Right ventricle myocardium superior (tissue), 1 donor: ENCODE data around the gene RNLS. TPM values are rescaled to one million over a fixed set of nuclear protein-coding genes. Genes with fewer than 3 reads are reported as not detected.

Experiments used
- ATAC-seq: fragments of 200-7000 bp; cut with Tn5 transposase; one replicate; pipeline ENCODE4 v1.9.1; 2020; ENCODE audit warnings: mild to moderate bottlenecking; ENCODE audit not compliant: poor library complexity
- DNase-seq: peaks from one replicate; pipeline ENCODE4 v3.0.0-alpha.2; 2020
- intact Hi-C: fragments of 100-400 bp; cut with DNase I; formaldehyde crosslinking; loops from one replicate; pipeline ENCODE4 v1.11.2; 2022
- total RNA-seq: library from RNA; stranded (reverse); fragmentation: NEBNext Ultra II Directional; extraction: Animal tissue kit (Norgen Biotek cat#: 25700); gene quantifications from one replicate; pipeline ENCODE4 v1.2.1, GENCODE V29; 2021
- donor health status: DM: no; HTN: yes; CAD: no; lungs with severe emphysema.

The RNLS gene
- total RNA-seq, 1 donor from 2014 or later, result 22.5 TPM

GRCh38 chr10:88557256-88557655 lies 25.9 kb downstream of the RNLS start:
- intact Hi-C loops, result no loop called here
- DNase-seq (no peak), ATAC-seq (no peak)

GRCh38 chr10:88555190-88555908 lies 27.8 kb downstream of the RNLS start:
- intact Hi-C loops, result no loop called here
- ATAC-seq (peak; percentile 36), DNase-seq (no peak)

- no peak for DNase-seq
These were observed 29.9 kb downstream of the RNLS start for GRCh38 chr10:88553116-88553752.

GRCh38 chr10:88551246-88551645 lies 31.9 kb downstream of the RNLS start:
- ATAC-seq (no peak), DNase-seq (no peak)
- intact Hi-C loops, result loop anchor here (5.0 kb wide), 1 partner anchor 689 kb away; the partner anchor contains the start of genes KLLN and PTEN

More at GRCh38 chr10:88553116-88553752, 29.9 kb downstream of the RNLS start:
- intact Hi-C loops, result loop anchor here (5.0 kb wide), 1 partner anchor 691 kb away; the partner anchor contains the start of genes KLLN and PTEN
- ATAC-seq, result peak; percentile 94

- intact Hi-C loops, result loop anchor here (10.0 kb wide), 1 partner anchor 142 kb away; no protein-coding TSS in a partner anchor
- ATAC-seq (no peak), DNase-seq (no peak)
These were observed 36.6 kb downstream of the RNLS start for GRCh38 chr10:88546497-88546896.

DNA sequence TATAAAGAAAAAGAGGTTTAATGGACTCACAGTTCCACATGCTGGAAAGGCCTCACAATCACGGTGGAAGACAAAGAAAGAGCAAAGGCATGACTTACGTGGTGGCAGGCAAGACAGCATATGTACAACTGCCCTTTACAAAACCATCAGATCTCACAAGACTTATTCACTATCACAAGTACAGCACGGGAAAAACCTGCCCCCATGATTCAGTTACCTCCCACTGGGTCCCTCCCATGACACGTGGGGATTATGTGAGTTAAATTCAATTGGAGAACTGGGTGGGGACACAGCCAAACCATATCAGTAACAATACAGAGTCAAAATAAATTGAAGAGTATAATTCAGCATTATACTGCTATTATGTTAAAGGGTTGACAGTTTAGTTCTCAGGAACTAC lies 37.8 kb downstream of the RNLS start:
- DNase-seq (no peak), ATAC-seq (no peak)
- intact Hi-C loops, result loop anchor here (10.0 kb wide), 1 partner anchor 141 kb away; no protein-coding TSS in a partner anchor

- intact Hi-C loops, result loop anchor here (10.0 kb wide), 1 partner anchor 140 kb away; no protein-coding TSS in a partner anchor
- no peak for ATAC-seq
- DNase-seq, result no peak
These were observed 38.8 kb downstream of the RNLS start for GRCh38 chr10:88544140-88544870.

DNA sequence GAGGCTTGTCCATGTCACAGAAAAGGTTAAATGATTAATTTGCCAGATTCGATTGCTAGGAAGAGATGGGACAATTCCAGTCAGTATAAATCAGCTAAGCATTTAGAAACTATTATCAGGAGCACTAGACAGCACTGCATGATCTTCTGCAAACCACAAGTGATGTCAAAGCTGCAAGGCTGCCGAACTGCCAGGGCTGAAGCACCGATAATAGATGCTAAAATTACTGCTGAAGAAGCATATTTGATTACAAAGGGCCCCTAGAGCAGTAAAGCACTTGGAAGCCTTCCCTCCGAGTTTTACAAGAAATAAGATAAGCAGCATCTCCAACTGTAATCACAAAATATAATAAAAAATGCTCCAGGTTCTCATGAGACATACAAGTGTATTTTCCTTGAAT lies 40.6 kb downstream of the RNLS start:
- no peak for ATAC-seq
- peak; percentile 36 for DNase-seq
- intact Hi-C loops, result loop anchor here (10.0 kb wide), 1 partner anchor 138 kb away; no protein-coding TSS in a partner anchor

GRCh38 chr10:88541116-88541626 lies 41.9 kb downstream of the RNLS start:
- no peak for DNase-seq
- peak; percentile 80 for ATAC-seq
- intact Hi-C loops, result loop anchor here (10.0 kb wide), 1 partner anchor 136 kb away; no protein-coding TSS in a partner anchor

DNA sequence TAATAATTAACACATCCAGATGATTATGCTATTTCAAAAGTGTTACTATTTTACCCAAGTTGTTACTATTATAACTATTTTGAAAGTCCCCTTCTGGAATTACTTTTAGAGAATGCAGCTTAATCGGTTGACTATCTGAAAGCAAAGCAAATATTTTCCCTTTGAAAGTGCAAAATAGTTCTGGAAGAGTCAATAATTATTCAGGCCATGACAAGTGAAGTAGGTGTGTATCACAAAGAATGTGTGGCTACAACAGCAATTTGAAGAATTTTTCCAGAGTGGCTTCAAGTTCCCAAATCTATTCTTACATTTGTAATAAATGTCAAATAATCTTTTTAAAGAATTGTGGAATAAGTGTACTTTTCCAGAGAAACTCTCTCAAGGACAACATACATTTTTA lies 42.8 kb downstream of the RNLS start:
- ATAC-seq, result no peak
- intact Hi-C loops, result loop anchor here (10.0 kb wide), 1 partner anchor 136 kb away; no protein-coding TSS in a partner anchor
- DNase-seq, result no peak

GRCh38 chr10:88538048-88538447 lies 45.1 kb downstream of the RNLS start:
- ATAC-seq (peak; percentile 73), DNase-seq (no peak)
- intact Hi-C loops, result loop anchor here (10.0 kb wide), 1 partner anchor 113 kb away; no protein-coding TSS in a partner anchor

DNA sequence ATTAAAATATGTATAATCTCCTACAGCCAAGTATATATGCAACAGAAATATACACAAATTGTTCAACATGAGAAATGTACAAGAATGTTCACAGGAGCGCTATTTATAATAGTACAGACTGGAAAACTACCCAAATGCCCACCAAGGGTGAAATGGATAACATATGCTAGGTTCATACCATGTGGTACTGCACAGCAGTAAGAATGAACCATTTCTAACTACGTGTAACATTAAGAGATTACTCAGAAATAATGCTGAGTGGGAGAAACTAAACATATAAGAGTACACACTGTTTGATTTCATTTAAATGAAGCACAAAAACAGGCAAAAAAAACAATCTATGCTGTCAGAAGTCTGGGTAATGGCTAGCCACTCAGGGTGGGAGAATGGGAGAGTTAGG lies 45.8 kb downstream of the RNLS start:
- DNase-seq (no peak), ATAC-seq (no peak)
- intact Hi-C loops, result loop anchor here (10.0 kb wide), 1 partner anchor 113 kb away; no protein-coding TSS in a partner anchor

GRCh38 chr10:88536437-88536836 lies 46.7 kb downstream of the RNLS start:
- ATAC-seq (no peak), DNase-seq (no peak)
- intact Hi-C loops, result loop anchor here (10.0 kb wide), 1 partner anchor 112 kb away; no protein-coding TSS in a partner anchor

DNA sequence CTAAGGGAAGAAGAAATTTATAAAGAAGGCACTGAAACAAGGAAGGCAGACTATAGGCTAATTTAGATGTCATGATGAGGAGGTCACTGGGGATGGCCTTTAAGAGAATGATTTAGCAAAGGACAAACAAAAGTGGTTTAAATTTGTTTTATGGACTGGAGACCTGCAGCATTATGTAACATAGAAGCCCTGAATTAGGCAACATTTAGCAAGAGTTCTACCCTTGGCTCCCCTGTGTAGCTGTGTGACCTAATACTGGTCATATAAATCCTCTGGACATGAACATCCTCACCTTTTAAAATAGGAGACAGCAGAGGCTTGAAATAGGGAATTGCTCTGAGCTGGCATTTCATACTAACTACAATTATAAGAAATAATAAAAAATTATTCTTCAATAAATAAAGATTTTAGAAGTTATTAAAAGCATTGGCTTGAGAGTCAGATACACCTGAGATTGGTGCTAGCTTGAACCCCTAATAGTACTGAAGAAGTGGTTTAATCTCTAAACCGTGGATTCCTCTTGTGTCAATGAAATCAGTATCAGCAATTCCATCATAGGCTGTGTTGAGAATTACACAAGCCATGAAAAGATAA lies 48.9 kb downstream of the RNLS start:
- intact Hi-C loops, result loop anchor here (10.0 kb wide), 1 partner anchor 109 kb away; no protein-coding TSS in a partner anchor
- ATAC-seq (no peak), DNase-seq (no peak)

- intact Hi-C loops, result loop anchor here (10.0 kb wide), 1 partner anchor 107 kb away; no protein-coding TSS in a partner anchor
- DNase-seq (no peak), ATAC-seq (no peak)
These were observed 51.6 kb downstream of the RNLS start for GRCh38 chr10:88531392-88532052.

DNA sequence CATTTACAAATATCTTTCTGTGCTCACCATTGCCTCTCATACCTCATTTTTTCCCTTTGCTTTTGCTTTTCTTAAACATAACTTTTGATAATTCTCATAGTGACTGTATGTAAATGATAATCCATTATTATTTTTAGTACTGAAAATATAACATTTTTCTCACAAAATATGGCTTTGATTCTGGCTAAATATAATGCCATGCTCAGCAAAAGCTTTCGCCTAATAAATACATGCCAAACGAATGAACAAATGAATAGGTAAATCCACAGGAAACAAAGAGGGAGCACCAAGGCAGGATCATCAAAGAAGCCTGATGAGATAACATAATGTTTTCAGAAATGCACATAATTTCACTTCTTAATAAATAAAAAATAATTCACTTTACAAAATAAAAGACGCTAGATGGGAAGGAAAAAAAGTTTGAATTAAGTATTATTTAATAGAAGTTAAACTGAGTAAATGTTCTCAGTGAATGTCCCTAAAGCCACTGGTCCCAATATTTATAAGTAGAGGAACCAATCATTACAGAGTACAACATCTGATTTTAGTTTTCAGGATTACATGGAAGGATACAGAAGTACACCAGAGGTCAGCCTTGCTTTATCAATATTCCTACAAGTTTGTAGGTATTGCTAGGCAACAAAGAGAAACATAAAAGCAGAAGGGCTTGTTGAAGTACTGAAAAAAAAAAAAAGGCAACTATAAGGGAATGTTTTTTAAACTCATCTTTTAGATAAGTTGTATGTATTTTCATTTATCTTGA lies 52.3 kb downstream of the RNLS start:
- intact Hi-C loops, result loop anchor here (10.0 kb wide), 1 partner anchor 106 kb away; no protein-coding TSS in a partner anchor
- ATAC-seq (no peak), DNase-seq (no peak)

GRCh38 chr10:88530093-88530492 lies 53.0 kb downstream of the RNLS start:
- ATAC-seq (no peak), DNase-seq (no peak)
- intact Hi-C loops, result loop anchor here (10.0 kb wide), 1 partner anchor 105 kb away; no protein-coding TSS in a partner anchor
